Vagina (tissue), 2 donors: ENCODE data around the gene CYB5R3.

Source experiments
- POLR2A ChIP-seq, 2 donors: fragments of 450-650 bp; IDR thresholded peaks; one replicate each; pipeline ENCODE4 v1.6.1; 2017; ENCODE audit warnings: antibody characterized with exemption in 2 of 2, mild to moderate bottlenecking in 2 of 2, moderate library complexity in 2 of 2
- TF ChIP-seq, protein P1 (sequence below), 3 experiments: fragments of 450-650 bp in 2 of 3; fragments of 200-600 bp in 1 of 3; sonication (generic) in 1 of 3; IDR thresholded peaks; one replicate each; pipeline ENCODE4 v1.5.1; 2017 to 2019; ENCODE audit warnings: antibody characterized with exemption in 3 of 3, mild to moderate bottlenecking in 2 of 3, moderate library complexity in 2 of 3

DNA sequence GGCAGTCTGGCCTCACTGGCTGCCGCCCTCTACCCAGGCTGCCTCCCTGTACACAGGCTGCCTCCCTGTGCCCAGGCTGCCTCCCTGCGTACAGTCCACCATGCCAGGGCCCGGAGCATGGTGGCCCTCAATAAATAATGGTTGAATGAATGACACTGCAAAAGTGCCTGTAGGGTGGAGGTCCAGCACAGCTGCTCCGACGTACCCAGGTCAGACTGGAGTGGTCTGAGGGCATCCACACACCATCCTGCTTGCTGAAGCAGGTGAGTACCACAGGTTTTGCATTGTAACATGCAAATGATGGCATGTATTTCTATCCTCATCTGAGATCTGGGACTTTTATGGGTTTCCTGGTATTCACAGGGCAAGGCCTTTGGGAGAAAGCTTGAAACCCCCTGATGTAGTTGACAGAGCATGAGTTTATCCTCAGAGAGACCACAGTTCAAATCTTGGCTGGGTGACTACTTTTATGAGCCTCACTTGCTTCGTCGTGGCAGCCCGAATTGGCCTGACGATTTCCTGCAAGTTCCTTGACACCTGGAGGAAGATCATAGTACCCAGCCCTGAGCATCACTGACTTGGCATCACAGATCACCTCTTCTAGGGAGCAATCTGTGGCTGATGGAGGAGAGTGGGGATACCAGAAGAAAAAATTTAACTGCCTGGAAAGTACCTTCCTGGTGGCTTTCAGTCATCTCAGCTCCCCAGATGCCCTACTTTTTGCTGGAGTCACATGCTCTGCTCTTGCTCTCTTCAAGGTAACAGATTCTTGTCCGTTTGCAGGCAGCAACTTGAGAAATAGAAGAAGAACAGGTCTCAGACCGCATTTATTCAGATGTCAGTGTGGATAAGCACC is 16.0 kb upstream of the CYB5R3 start:
- TF ChIP-seq, protein P1, sequence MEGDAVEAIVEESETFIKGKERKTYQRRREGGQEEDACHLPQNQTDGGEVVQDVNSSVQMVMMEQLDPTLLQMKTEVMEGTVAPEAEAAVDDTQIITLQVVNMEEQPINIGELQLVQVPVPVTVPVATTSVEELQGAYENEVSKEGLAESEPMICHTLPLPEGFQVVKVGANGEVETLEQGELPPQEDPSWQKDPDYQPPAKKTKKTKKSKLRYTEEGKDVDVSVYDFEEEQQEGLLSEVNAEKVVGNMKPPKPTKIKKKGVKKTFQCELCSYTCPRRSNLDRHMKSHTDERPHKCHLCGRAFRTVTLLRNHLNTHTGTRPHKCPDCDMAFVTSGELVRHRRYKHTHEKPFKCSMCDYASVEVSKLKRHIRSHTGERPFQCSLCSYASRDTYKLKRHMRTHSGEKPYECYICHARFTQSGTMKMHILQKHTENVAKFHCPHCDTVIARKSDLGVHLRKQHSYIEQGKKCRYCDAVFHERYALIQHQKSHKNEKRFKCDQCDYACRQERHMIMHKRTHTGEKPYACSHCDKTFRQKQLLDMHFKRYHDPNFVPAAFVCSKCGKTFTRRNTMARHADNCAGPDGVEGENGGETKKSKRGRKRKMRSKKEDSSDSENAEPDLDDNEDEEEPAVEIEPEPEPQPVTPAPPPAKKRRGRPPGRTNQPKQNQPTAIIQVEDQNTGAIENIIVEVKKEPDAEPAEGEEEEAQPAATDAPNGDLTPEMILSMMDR (IDR thresholded peaks at IDR 0.05) = no peak
- no peak for TF ChIP-seq POLR2A (IDR thresholded peaks at IDR 0.05)
